Measurements from ENCODE around the gene FDCSP. TPM values are rescaled to one million over a fixed set of nuclear protein-coding genes. Genes with fewer than 3 reads are reported as not detected.
"Not testable (repeated sequence)": the region's sequence is repeated elsewhere in the genome, so short reads cannot be mapped to it uniquely, and the experiment has no call there.

FDCSP gene
- total RNA-seq, 1 donor from 2014 or later, result not detected

DNA sequence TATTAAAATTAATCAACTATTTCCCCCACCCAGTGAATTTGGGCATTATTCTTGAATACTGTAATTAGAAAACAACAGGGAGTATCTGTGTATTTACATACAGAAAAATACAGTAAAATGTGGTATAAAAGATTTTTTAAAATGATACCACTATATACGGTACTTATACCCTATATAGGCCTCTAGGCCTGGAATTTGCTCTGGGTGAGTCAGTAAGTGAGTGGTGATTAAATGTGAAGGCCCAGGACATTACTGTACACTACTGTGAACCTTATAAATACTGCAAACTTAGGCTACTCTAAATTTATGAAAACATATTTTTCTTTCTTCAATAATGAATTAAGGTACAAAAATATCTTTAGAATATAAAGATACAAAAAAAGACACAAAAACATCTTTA is 10.2 kb downstream of the FDCSP start:
- Histone ChIP-seq H3K36me3 (ENCODE audit: control insufficient read depth in 3 of 3, insufficient read depth in 3 of 3, low read length in 3 of 3) (no peaks in the 10 kb centered on the region), H3K4me1 (ENCODE audit: control insufficient read depth in 3 of 3, insufficient read depth in 3 of 3, low read length in 3 of 3) (no peaks in the 10 kb centered on the region), H3K9me3 (ENCODE audit: control insufficient read depth in 3 of 3, low read length in 3 of 3) (no peaks in the 10 kb centered on the region), H3K27me3 (ENCODE audit: control insufficient read depth in 3 of 3, insufficient read depth in 3 of 3, low read length in 3 of 3) (no peaks in the 10 kb centered on the region), H3K9ac (ENCODE audit: low read depth in 1 of 3, low read length in 3 of 3) (no peak overlapping the region), H3K27ac (ENCODE audit: low read depth, low read length) (no peak overlapping the region), H3K4me3 (ENCODE audit: low read length in 3 of 3) (no peak overlapping the region)

DNA sequence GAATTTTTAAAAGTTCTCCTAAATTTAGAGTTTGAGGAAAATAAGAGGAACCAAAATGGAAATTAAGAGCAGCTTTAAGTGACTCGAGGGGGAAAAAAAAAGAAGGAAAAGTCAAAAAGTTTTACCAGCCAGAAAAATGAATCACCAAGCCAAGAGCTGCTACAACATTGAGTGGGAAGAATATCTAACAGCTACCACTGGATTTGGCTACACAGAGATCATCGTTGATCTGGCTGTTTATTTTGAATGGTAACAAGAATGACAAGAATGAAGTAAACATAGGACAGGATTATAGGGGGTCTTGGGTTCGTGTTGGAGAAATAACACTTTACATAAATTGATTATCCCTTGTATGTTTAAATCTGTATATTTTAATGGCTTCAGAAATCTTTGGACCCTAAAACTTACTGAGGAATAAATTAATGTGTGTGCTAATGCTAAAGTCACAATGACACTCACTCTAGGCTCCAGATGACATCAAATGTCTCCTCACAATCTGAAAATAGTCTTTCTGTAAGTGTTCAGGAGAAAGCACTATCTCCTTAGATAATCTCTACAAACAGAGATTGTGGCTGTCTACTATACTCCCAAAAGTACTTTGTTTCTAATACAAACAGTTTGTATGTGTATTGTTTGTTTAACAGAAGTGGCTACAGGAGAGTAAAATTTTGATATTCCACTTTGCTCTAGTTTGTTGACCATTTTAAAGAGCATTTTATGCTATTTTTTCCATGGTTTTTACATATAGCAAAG is 13.4 kb downstream of the FDCSP start:
- Histone ChIP-seq H3K9ac (ENCODE audit: low read depth in 1 of 3, low read length in 3 of 3) (no peak overlapping the region), H3K36me3 (ENCODE audit: control insufficient read depth in 3 of 3, insufficient read depth in 3 of 3, low read length in 3 of 3) (no peaks in the 10 kb centered on the region)

DNA sequence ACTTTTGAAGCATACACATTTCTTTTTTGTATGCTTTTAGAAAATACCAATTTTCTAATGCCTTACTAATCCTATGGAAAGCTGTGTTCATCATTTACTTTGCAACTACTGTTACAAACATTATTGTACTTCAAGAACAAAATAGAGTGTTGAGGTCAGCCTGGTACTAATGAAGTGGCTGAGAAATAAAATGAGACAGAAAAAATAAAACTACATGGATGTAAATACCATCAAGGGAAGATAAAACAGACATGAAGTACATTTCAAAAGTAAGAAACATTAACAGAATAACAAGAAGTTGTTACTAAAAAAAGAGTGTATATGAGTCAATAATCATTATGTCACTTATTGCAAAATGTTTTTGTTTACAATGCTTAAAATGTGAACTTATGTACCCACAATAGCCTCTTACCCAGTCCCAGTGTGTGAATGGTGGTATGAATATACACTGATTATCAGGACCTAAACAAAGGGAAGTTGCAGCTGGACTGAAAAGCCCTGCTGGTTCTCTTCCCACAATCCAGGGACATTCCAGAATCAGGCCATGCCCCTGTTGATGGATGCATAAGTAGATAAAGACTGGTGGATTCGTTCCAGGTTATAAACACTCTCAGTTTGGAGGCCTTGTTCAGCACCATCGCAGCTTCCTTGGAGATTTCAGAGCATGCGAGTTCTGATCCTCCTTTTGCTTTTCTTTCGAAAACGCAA is 14.1 kb downstream of the FDCSP start:
- H3K9ac ChIP-seq (ENCODE audit: low read depth in 1 of 3, low read length in 3 of 3), result no peak overlapping the region
- H3K9me3 ChIP-seq (ENCODE audit: control insufficient read depth in 3 of 3, low read length in 3 of 3), result no peaks in the 10 kb centered on the region
- H3K27ac ChIP-seq (ENCODE audit: low read depth, low read length), result no peak overlapping the region
- H3K27me3 ChIP-seq (ENCODE audit: control insufficient read depth in 3 of 3, insufficient read depth in 3 of 3, low read length in 3 of 3), result no peaks in the 10 kb centered on the region
- no peaks in the 10 kb centered on the region for H3K4me1 ChIP-seq (ENCODE audit: control insufficient read depth in 3 of 3, insufficient read depth in 3 of 3, low read length in 3 of 3)
- no peak overlapping the region for H3K4me3 ChIP-seq (ENCODE audit: low read length in 3 of 3)
- H3K36me3 ChIP-seq (ENCODE audit: control insufficient read depth in 3 of 3, insufficient read depth in 3 of 3, low read length in 3 of 3), result no peaks in the 10 kb centered on the region

More for the DNA sequence above, 13.4 kb downstream of the FDCSP start:
- no peaks in the 10 kb centered on the region for H3K4me1 ChIP-seq (ENCODE audit: control insufficient read depth in 3 of 3, insufficient read depth in 3 of 3, low read length in 3 of 3)
- no peak overlapping the region for H3K27ac ChIP-seq (ENCODE audit: low read depth, low read length)
- no peaks in the 10 kb centered on the region for H3K27me3 ChIP-seq (ENCODE audit: control insufficient read depth in 3 of 3, insufficient read depth in 3 of 3, low read length in 3 of 3)
- H3K9me3 ChIP-seq (ENCODE audit: control insufficient read depth in 3 of 3, low read length in 3 of 3), result no peaks in the 10 kb centered on the region
- no peak overlapping the region for H3K4me3 ChIP-seq (ENCODE audit: low read length in 3 of 3)

DNA sequence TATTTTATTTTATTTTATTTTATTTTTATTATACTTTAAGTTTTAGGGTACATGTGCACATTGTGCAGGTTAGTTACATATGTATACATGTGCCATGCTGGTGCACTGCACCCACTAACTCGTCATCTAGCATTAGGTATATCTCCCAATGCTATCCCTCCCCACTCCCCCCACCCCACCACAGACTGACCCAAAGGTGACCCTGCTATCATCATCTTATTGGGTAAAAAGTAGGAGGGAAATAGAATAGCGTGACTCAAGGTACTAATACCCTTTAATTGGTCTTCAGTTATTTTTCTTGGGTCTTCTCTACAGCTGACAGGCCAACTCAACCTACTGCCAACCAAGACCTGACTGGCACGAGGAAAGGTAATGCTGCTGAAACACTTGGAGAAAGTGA is 16.4 kb downstream of the FDCSP start, which contains the start of gene CSN3:
Gene CSN3 (plus strand): TSS at position 301 of the 400 bp plus-strand sequence. CDS start 2,223 bp downstream, outside the sequence.
- not testable (repeated sequence) for H3K27ac ChIP-seq (ENCODE audit: low read depth, low read length); H3K27me3 ChIP-seq (ENCODE audit: control insufficient read depth in 3 of 3, insufficient read depth in 3 of 3, low read length in 3 of 3); H3K4me1 ChIP-seq (ENCODE audit: control insufficient read depth in 3 of 3, insufficient read depth in 3 of 3, low read length in 3 of 3); H3K36me3 ChIP-seq (ENCODE audit: control insufficient read depth in 3 of 3, insufficient read depth in 3 of 3, low read length in 3 of 3); H3K9me3 ChIP-seq (ENCODE audit: control insufficient read depth in 3 of 3, low read length in 3 of 3); H3K9ac ChIP-seq (ENCODE audit: low read depth in 1 of 3, low read length in 3 of 3); H3K4me3 ChIP-seq (ENCODE audit: low read length in 3 of 3)

DNA sequence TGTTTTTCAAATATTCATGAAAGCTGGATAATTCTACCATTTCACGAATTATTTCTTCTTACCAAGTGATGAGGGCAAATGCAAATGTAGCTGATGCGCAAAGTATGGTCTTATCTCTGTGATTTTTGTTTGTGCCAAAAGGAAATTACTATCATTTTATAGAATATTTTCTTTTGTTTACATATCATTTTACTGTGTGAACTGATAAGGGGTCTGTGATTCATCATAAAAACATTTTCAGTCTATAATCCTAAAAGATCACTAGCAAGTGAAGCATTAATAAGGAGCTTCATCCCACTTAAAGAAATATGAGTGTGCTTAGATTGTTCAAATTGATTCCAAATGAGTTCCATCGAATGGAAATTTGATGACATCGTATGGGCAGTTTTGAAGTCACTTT is 17.2 kb downstream of the FDCSP start:
- no peak overlapping the region for H3K9ac ChIP-seq (ENCODE audit: low read depth in 1 of 3, low read length in 3 of 3)
- H3K27me3 ChIP-seq (ENCODE audit: control insufficient read depth in 3 of 3, insufficient read depth in 3 of 3, low read length in 3 of 3), result no peaks in the 10 kb centered on the region
- no peaks in the 10 kb centered on the region for H3K4me1 ChIP-seq (ENCODE audit: control insufficient read depth in 3 of 3, insufficient read depth in 3 of 3, low read length in 3 of 3)
- H3K36me3 ChIP-seq (ENCODE audit: control insufficient read depth in 3 of 3, insufficient read depth in 3 of 3, low read length in 3 of 3), result no peaks in the 10 kb centered on the region
- no peak overlapping the region for H3K4me3 ChIP-seq (ENCODE audit: low read length in 3 of 3)
- no peak overlapping the region for H3K27ac ChIP-seq (ENCODE audit: low read depth, low read length)
- H3K9me3 ChIP-seq (ENCODE audit: control insufficient read depth in 3 of 3, low read length in 3 of 3), result no peaks in the 10 kb centered on the region

DNA sequence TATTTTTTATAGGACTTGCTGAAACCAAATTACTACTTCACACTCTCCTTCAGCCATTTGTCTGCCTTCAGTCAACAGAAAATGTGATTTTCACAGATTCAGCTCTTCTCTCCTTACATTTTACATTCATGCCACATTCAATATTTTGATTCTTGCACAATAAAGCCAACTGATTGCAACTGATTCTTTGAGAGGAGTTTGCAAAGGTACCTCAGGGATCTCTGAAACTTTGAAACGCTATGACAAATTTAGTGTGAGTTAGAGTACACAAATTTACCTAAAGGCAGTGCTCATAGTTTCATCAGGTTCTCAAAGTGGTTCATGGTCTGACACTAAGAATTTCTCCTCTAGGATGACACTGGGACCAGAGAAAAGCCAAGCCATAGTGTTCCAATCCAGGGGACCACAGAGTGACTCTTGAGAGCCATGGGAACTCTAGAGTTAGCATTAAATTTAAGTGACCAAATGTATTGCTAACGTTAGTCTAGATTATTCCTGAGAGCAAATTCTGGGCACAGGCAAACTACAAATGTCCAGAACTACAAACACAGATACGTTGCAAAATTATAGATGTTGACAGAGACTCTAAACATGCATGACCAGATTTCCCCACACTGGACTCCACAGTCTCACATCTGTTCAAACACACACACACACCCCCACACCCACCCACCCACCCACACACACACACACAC is 25.5 kb downstream of the FDCSP start:
- Histone ChIP-seq H3K27me3 (ENCODE audit: control insufficient read depth in 3 of 3, insufficient read depth in 3 of 3, low read length in 3 of 3) (no peaks in the 10 kb centered on the region), H3K9me3 (ENCODE audit: control insufficient read depth in 3 of 3, low read length in 3 of 3) (no peaks in the 10 kb centered on the region), H3K9ac (ENCODE audit: low read depth in 1 of 3, low read length in 3 of 3) (no peak overlapping the region), H3K4me3 (ENCODE audit: low read length in 3 of 3) (no peak overlapping the region), H3K36me3 (ENCODE audit: control insufficient read depth in 3 of 3, insufficient read depth in 3 of 3, low read length in 3 of 3) (no peaks in the 10 kb centered on the region), H3K27ac (ENCODE audit: low read depth, low read length) (no peak overlapping the region), H3K4me1 (ENCODE audit: control insufficient read depth in 3 of 3, insufficient read depth in 3 of 3, low read length in 3 of 3) (no peaks in the 10 kb centered on the region)

DNA sequence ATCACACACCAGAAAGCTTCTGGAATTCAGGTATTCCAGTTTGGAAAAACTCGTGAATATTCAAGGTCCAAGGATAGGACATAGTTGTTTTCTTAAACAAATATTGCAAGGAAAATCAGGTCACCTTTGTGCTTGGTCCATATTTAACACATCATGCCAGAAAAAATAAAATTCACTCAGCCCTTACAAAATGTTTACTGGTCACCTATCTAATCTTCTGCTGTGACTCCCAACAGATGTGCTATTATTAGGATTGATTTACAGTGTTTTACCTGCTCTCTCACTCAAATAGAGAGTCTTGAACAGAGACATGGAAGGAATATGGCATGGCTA is 26.0 kb downstream of the FDCSP start:
- H3K9ac ChIP-seq (ENCODE audit: low read depth in 1 of 3, low read length in 3 of 3), result no peak overlapping the region
- H3K4me3 ChIP-seq (ENCODE audit: low read length in 3 of 3), result no peak overlapping the region
- no peaks in the 10 kb centered on the region for H3K27me3 ChIP-seq (ENCODE audit: control insufficient read depth in 3 of 3, insufficient read depth in 3 of 3, low read length in 3 of 3)
- H3K4me1 ChIP-seq (ENCODE audit: control insufficient read depth in 3 of 3, insufficient read depth in 3 of 3, low read length in 3 of 3), result no peaks in the 10 kb centered on the region
- H3K36me3 ChIP-seq (ENCODE audit: control insufficient read depth in 3 of 3, insufficient read depth in 3 of 3, low read length in 3 of 3), result no peaks in the 10 kb centered on the region
- H3K27ac ChIP-seq (ENCODE audit: low read depth, low read length), result no peak overlapping the region
- no peaks in the 10 kb centered on the region for H3K9me3 ChIP-seq (ENCODE audit: control insufficient read depth in 3 of 3, low read length in 3 of 3)

DNA sequence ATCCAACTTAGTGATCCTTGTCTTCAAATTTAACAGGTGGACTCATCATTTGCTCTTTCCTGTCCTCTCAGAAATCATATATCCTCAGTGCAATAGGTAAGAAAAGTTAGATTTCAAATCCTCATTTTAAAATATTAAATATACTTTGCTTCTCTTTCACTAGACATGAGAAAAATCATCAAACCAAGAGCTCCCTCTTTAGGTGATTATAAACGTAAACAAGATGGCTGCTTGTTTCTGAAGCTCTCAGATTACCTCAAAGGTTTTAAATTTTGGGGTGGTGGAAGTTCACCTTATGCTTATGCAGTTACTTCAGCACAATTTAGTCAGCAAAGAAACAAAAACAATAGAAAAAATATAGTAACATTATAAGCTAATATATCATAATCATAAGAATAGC is 43.8 kb downstream of the FDCSP start:
- Histone ChIP-seq H3K4me3 (ENCODE audit: low read length in 3 of 3) (no peak overlapping the region), H3K27ac (ENCODE audit: low read depth, low read length) (no peak overlapping the region), H3K9ac (ENCODE audit: low read depth in 1 of 3, low read length in 3 of 3) (no peak overlapping the region), H3K4me1 (ENCODE audit: control insufficient read depth in 3 of 3, insufficient read depth in 3 of 3, low read length in 3 of 3) (no peaks in the 10 kb centered on the region), H3K9me3 (ENCODE audit: control insufficient read depth in 3 of 3, low read length in 3 of 3) (no peaks in the 10 kb centered on the region), H3K27me3 (ENCODE audit: control insufficient read depth in 3 of 3, insufficient read depth in 3 of 3, low read length in 3 of 3) (no peaks in the 10 kb centered on the region), H3K36me3 (ENCODE audit: control insufficient read depth in 3 of 3, insufficient read depth in 3 of 3, low read length in 3 of 3) (no peaks in the 10 kb centered on the region)

DNA sequence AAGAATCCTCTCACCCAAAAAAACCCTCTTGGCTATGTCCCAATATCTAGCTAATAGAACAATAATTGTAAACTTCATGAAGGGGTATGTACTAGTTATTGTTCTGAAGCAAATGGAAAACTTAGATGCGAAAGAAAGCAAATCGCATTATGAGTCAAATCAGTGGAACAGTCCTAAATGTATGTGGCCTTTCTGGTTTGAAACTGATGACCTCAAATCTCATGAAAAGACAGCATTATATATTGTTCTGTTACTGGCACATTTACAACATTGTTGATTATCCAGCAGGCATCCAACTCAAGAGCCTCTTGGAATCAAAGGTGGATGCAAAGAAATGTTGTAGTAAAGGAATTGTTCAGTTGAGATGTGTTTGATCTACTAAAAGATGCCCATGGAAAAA is 51.2 kb downstream of the FDCSP start:
- no peaks in the 10 kb centered on the region for H3K4me1 ChIP-seq (ENCODE audit: control insufficient read depth in 3 of 3, insufficient read depth in 3 of 3, low read length in 3 of 3)
- no peaks in the 10 kb centered on the region for H3K27me3 ChIP-seq (ENCODE audit: control insufficient read depth in 3 of 3, insufficient read depth in 3 of 3, low read length in 3 of 3)
- no peaks in the 10 kb centered on the region for H3K36me3 ChIP-seq (ENCODE audit: control insufficient read depth in 3 of 3, insufficient read depth in 3 of 3, low read length in 3 of 3)
- H3K9me3 ChIP-seq (ENCODE audit: control insufficient read depth in 3 of 3, low read length in 3 of 3), result no peaks in the 10 kb centered on the region
- no peak overlapping the region for H3K9ac ChIP-seq (ENCODE audit: low read depth in 1 of 3, low read length in 3 of 3)
- no peak overlapping the region for H3K27ac ChIP-seq (ENCODE audit: low read depth, low read length)
- H3K4me3 ChIP-seq (ENCODE audit: low read length in 3 of 3), result no peak overlapping the region

DNA sequence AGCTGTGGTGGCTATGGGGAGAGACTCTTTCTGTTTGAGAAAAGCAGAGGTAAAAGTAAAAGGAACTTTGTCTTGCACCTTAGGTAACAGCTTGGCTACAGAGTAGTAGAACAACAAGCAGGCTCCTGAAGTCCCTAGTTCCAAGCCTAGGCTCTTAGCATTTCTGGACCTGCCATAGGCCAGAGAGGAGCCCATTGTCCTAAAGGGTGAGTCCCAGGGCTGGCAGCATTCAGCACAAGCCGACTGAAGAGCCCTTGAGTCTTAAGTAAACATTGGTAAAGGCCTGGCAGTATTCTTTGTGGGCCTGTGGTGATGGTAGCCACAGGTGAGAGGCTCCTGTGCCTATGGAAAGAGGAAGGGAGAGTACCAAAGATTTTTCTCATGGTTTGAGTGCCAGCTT is 54.6 kb downstream of the FDCSP start:
- no peaks in the 10 kb centered on the region for H3K4me1 ChIP-seq (ENCODE audit: control insufficient read depth in 3 of 3, insufficient read depth in 3 of 3, low read length in 3 of 3)
- H3K27me3 ChIP-seq (ENCODE audit: control insufficient read depth in 3 of 3, insufficient read depth in 3 of 3, low read length in 3 of 3), result no peaks in the 10 kb centered on the region
- no peak overlapping the region for H3K9ac ChIP-seq (ENCODE audit: low read depth in 1 of 3, low read length in 3 of 3)
- H3K9me3 ChIP-seq (ENCODE audit: control insufficient read depth in 3 of 3, low read length in 3 of 3), result no peaks in the 10 kb centered on the region
- H3K27ac ChIP-seq (ENCODE audit: low read depth, low read length), result no peak overlapping the region
- no peaks in the 10 kb centered on the region for H3K36me3 ChIP-seq (ENCODE audit: control insufficient read depth in 3 of 3, insufficient read depth in 3 of 3, low read length in 3 of 3)
- no peak overlapping the region for H3K4me3 ChIP-seq (ENCODE audit: low read length in 3 of 3)
